SK-N-SH treated with all-trans-retinoic acid at 6 μM for 48 hours (cell line): Measurements from ENCODE around the gene TGM1.

ENCODE experiments used
- ATAC-seq: fragments of 200-7000 bp; cut with Tn5 transposase; 3 replicates; pipeline ENCODE4 v1.9.1; 2020; ENCODE audit warnings: mild to moderate bottlenecking, moderate library complexity
- ARNTL ChIP-seq: fragments of 450-650 bp; formaldehyde crosslinking; IDR thresholded peaks from 2 replicates; pipeline ENCODE4 v1.5.0; 2020; ENCODE audit warnings: low read depth, mild to moderate bottlenecking, moderate library complexity, borderline replicate concordance
- BACH2 ChIP-seq: fragments of 250-450 bp; sonication (Bioruptor Pico); IDR thresholded peaks from 2 replicates; pipeline ENCODE4 v1.9.0; 2021; ENCODE audit warnings: mild to moderate bottlenecking, borderline replicate concordance
- CSDC2 ChIP-seq: fragments of 250-450 bp; sonication (Bioruptor Pico); IDR thresholded peaks from 2 replicates; pipeline ENCODE4 v1.5.0; 2020; ENCODE audit warnings: mild to moderate bottlenecking, moderate library complexity
- CSRNP3 ChIP-seq: fragments of 250-450 bp; sonication (Bioruptor Pico); IDR thresholded peaks from 2 replicates; pipeline ENCODE4 v1.5.1; 2021; ENCODE audit warnings: mild to moderate bottlenecking, moderate library complexity
- ESRRG ChIP-seq: fragments of 250-450 bp; sonication (Bioruptor Pico); IDR thresholded peaks from 2 replicates; pipeline ENCODE4 v1.6.1; 2021; ENCODE audit warnings: mild to moderate bottlenecking
- GLIS3 ChIP-seq: fragments of 250-450 bp; sonication (Bioruptor Pico); IDR thresholded peaks from 2 replicates; pipeline ENCODE4 v1.5.0; 2020; ENCODE audit warnings: mild to moderate bottlenecking, moderate library complexity
- ISL1 ChIP-seq: fragments of 250-450 bp; sonication (Bioruptor Pico); IDR thresholded peaks from 2 replicates; pipeline ENCODE4 v2.1.2; 2022; ENCODE audit warnings: mild to moderate bottlenecking, moderate library complexity
- OSR1 ChIP-seq: fragments of 250-450 bp; sonication (Bioruptor Pico); IDR thresholded peaks from 2 replicates; pipeline ENCODE4 v1.8.0; 2022; ENCODE audit warnings: moderate library complexity, mild to moderate bottlenecking, inconsistent platforms
- POU6F1 ChIP-seq: fragments of 250-450 bp; sonication (Bioruptor Pico); IDR thresholded peaks from 2 replicates; pipeline ENCODE4 v1.8.0; 2021; ENCODE audit warnings: low read depth, mild to moderate bottlenecking, moderate library complexity, borderline replicate concordance
- PPARA ChIP-seq: fragments of 250-450 bp; sonication (Bioruptor Pico); IDR thresholded peaks from 2 replicates; pipeline ENCODE4 v1.5.0; 2020; ENCODE audit warnings: mild to moderate bottlenecking, borderline replicate concordance
- RARB ChIP-seq: fragments of 250-450 bp; sonication (Bioruptor Pico); IDR thresholded peaks from 2 replicates; pipeline ENCODE4 v1.8.0; 2021; ENCODE audit warnings: mild to moderate bottlenecking, moderate library complexity
- SNAI2 ChIP-seq: fragments of 250-450 bp; sonication (Bioruptor Pico); IDR thresholded peaks from 2 replicates; pipeline ENCODE4 v1.5.0; 2020; ENCODE audit warnings: mild to moderate bottlenecking, moderate library complexity
- TCF4 ChIP-seq: fragments of 250-450 bp; sonication (Bioruptor Pico); IDR thresholded peaks from 2 replicates; pipeline ENCODE4 v1.8.0; 2021; ENCODE audit warnings: mild to moderate bottlenecking, moderate library complexity, borderline replicate concordance
- TOX ChIP-seq: fragments of 250-450 bp; sonication (Bioruptor Pico); IDR thresholded peaks from 2 replicates; pipeline ENCODE4 v1.8.0; 2021; ENCODE audit warnings: mild to moderate bottlenecking, moderate library complexity, borderline replicate concordance
- ZC3H10 ChIP-seq: fragments of 250-450 bp; sonication (Bioruptor Pico); IDR thresholded peaks from 2 replicates; pipeline ENCODE4 v1.5.1; 2021; ENCODE audit warnings: mild to moderate bottlenecking, moderate library complexity
- ZFP3 ChIP-seq: fragments of 250-450 bp; sonication (Bioruptor Pico); IDR thresholded peaks from 2 replicates; pipeline ENCODE4 v1.5.0; 2020; ENCODE audit warnings: mild to moderate bottlenecking, moderate library complexity
- ZFP30 ChIP-seq: fragments of 450-650 bp; formaldehyde crosslinking; IDR thresholded peaks from 2 replicates; pipeline ENCODE4 v1.5.0; 2022; ENCODE audit warnings: mild to moderate bottlenecking, moderate library complexity
- ZNF565 ChIP-seq: fragments of 450-650 bp; formaldehyde crosslinking; conservative IDR thresholded peaks from 2 replicates; pipeline ENCODE4 v1.5.0; 2020; ENCODE audit warnings: low read depth, mild to moderate bottlenecking, moderate library complexity
- ZNF70 ChIP-seq: fragments of 450-650 bp; formaldehyde crosslinking; IDR thresholded peaks from 2 replicates; pipeline ENCODE4 v1.5.0; 2020; ENCODE audit warnings: mild to moderate bottlenecking, moderate library complexity
- ZNF8 ChIP-seq: fragments of 450-650 bp; formaldehyde crosslinking; IDR thresholded peaks from 2 replicates; pipeline ENCODE4 v1.5.0; 2020; ENCODE audit warnings: mild to moderate bottlenecking, moderate library complexity
- TF ChIP-seq, protein P1 (sequence below): fragments of 250-450 bp; sonication (Bioruptor Pico); IDR thresholded peaks from 2 replicates; pipeline ENCODE4 v1.8.0; 2020; ENCODE audit warnings: mild to moderate bottlenecking, moderate library complexity, borderline replicate concordance
- TF ChIP-seq, protein P2 (sequence below): fragments of 250-450 bp; sonication (Bioruptor Pico); IDR thresholded peaks from 2 replicates; pipeline ENCODE4 v1.5.0; 2020; ENCODE audit warnings: mild to moderate bottlenecking, moderate library complexity

TGM1 gene

DNA sequence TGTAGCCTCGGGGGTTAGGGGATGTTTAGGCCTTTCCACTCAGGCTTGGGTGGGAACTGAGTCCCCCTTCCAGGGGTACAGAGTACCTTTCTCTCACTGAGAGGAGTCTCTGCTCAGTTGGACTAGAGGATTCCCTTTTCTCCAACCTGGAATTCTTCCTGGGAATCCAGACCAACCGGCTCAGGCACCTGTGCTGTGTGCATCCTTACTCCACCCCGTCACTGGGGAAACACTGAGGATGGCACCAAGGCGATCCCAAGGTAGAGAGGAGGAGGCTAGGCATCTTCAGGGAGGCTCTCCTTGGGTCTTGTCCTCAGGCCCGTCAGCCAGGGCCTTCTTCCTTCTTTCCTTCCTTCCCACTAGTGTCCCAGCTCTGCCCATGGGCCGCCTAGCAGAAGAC is 871 bp upstream of the TGM1 start:
- no peak for ATAC-seq
- no peak for TF ChIP-seq ZFP30
- no peak for TF ChIP-seq PPARA (CRISPR knock-in tag)
- no peak for TF ChIP-seq TCF4
- no peak for TF ChIP-seq ZFP3 (CRISPR knock-in tag)
- no peak for TF ChIP-seq SNAI2 (CRISPR knock-in tag)
- TF ChIP-seq ZNF8: no peak
- TF ChIP-seq CSRNP3 (CRISPR knock-in tag): no peak
- TF ChIP-seq ZNF70 (CRISPR knock-in tag): no peak
- TF ChIP-seq ZC3H10 (CRISPR knock-in tag): no peak
- TF ChIP-seq ZNF565 (CRISPR knock-in tag): no peak
- TF ChIP-seq TOX: no peak
- no peak for TF ChIP-seq POU6F1
- TF ChIP-seq CSDC2: no peak
- TF ChIP-seq GLIS3: no peak
- TF ChIP-seq OSR1 (CRISPR knock-in tag): no peak

GRCh38 chr14:24261969-24262327 is 1.0 kb downstream of the TGM1 start:
- ATAC-seq: no peak
- TF ChIP-seq, protein P1, sequence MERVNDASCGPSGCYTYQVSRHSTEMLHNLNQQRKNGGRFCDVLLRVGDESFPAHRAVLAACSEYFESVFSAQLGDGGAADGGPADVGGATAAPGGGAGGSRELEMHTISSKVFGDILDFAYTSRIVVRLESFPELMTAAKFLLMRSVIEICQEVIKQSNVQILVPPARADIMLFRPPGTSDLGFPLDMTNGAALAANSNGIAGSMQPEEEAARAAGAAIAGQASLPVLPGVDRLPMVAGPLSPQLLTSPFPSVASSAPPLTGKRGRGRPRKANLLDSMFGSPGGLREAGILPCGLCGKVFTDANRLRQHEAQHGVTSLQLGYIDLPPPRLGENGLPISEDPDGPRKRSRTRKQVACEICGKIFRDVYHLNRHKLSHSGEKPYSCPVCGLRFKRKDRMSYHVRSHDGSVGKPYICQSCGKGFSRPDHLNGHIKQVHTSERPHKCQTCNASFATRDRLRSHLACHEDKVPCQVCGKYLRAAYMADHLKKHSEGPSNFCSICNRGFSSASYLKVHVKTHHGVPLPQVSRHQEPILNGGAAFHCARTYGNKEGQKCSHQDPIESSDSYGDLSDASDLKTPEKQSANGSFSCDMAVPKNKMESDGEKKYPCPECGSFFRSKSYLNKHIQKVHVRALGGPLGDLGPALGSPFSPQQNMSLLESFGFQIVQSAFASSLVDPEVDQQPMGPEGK (CRISPR knock-in tag): no peak
- no peak for TF ChIP-seq ZFP3 (CRISPR knock-in tag)
- TF ChIP-seq OSR1 (CRISPR knock-in tag): no peak
- no peak for TF ChIP-seq CSRNP3 (CRISPR knock-in tag)
- no peak for TF ChIP-seq CSDC2
- no peak for TF ChIP-seq ARNTL (CRISPR knock-in tag)
- no peak for TF ChIP-seq SNAI2 (CRISPR knock-in tag)
- no peak for TF ChIP-seq RARB
- no peak for TF ChIP-seq ISL1 (CRISPR knock-in tag)
- TF ChIP-seq, protein P2, sequence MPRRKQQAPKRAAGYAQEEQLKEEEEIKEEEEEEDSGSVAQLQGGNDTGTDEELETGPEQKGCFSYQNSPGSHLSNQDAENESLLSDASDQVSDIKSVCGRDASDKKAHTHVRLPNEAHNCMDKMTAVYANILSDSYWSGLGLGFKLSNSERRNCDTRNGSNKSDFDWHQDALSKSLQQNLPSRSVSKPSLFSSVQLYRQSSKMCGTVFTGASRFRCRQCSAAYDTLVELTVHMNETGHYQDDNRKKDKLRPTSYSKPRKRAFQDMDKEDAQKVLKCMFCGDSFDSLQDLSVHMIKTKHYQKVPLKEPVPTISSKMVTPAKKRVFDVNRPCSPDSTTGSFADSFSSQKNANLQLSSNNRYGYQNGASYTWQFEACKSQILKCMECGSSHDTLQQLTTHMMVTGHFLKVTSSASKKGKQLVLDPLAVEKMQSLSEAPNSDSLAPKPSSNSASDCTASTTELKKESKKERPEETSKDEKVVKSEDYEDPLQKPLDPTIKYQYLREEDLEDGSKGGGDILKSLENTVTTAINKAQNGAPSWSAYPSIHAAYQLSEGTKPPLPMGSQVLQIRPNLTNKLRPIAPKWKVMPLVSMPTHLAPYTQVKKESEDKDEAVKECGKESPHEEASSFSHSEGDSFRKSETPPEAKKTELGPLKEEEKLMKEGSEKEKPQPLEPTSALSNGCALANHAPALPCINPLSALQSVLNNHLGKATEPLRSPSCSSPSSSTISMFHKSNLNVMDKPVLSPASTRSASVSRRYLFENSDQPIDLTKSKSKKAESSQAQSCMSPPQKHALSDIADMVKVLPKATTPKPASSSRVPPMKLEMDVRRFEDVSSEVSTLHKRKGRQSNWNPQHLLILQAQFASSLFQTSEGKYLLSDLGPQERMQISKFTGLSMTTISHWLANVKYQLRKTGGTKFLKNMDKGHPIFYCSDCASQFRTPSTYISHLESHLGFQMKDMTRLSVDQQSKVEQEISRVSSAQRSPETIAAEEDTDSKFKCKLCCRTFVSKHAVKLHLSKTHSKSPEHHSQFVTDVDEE (CRISPR knock-in tag): no peak
- no peak for TF ChIP-seq ESRRG (CRISPR knock-in tag)
- no peak for TF ChIP-seq ZNF565 (CRISPR knock-in tag)
- no peak for TF ChIP-seq ZC3H10 (CRISPR knock-in tag)
- no peak for TF ChIP-seq BACH2 (CRISPR knock-in tag)
- TF ChIP-seq GLIS3: no peak

DNA sequence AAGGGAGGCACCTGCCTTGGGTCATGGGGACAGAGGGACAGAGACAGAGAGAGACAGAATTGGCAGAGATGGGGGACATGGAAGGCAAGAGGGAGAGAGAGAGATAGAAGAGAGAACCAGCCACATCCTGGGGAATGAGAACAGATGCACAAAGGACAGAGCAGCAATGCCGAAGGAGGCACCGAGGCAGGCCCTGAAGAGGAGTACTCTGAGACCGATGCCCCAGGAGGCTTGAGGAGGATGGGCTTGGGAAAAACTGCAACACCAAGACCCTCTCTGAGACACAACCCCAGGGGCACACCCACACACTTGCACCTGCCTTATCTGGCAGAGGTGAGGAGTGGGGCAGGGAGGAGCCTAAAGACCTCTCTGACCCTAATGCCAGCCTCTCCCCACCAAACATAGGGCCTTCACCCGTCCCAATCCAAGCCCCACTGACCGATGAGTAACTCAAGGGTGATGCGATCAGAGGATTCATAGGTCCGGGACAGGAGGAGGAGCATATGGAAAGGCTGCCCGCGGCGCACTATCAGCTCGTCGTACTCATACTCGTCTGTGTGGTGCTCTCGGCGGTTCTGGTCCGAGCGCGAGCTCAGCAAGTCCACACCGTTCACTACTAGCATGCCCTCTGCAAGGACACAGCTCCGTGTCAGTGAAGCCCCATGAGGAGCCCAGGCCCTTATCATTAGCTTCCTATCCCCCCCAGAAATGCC is 1.6 kb downstream of the TGM1 start:
- no peak for TF ChIP-seq BACH2 (CRISPR knock-in tag)
- TF ChIP-seq, protein P1 (CRISPR knock-in tag): no peak
- TF ChIP-seq CSRNP3 (CRISPR knock-in tag): no peak
- TF ChIP-seq ARNTL (CRISPR knock-in tag): no peak
- ATAC-seq: no peak
